ENCODE measurements around the gene SFT2D1. TPM values are rescaled to one million over a fixed set of nuclear protein-coding genes. Genes with fewer than 3 reads are reported as not detected.
A peak's percentile ranks its signal among the peaks of the same experiment; 100 is the strongest.

The SFT2D1 gene
- polyA plus RNA-seq, 3 donors = 48.1 to 166 (median 140) TPM

GRCh38 chr6:166333172-166333995, 9.0 kb downstream of the SFT2D1 start:
- intact Hi-C loops (cut with micrococcal nuclease) = no loop called here
- Mint-ChIP-seq H3K36me3 (peaks cover 42 to 48% of the 10 kb centered on the region in 2 donors), H3K27ac (peak overlapping the region; percentile 46 to 87 (median 68)), H3K4me1 (peaks cover 33% of the 10 kb centered on the region), H3K4me3 (no peak overlapping the region), H3K27me3 (ENCODE audit: low read depth in 3 of 3) (no peaks in the 10 kb centered on the region), H3K9me3 (no peaks in the 10 kb centered on the region)
- Histone ChIP-seq H3K9me3 (replicated peaks in 1 of 2; ENCODE audit: control insufficient read depth in 1 of 2, insufficient read depth in 1 of 2, low read length in 2 of 2) (no peaks in the 10 kb centered on the region), H3K79me2 (ENCODE audit: insufficient read depth, low read length) (peaks cover 92% of the 10 kb centered on the region), H3K36me3 (replicated peaks in 1 of 2; ENCODE audit: control insufficient read depth in 1 of 2, insufficient read depth in 2 of 2, low read length in 2 of 2) (peaks cover 33 to 60% of the 10 kb centered on the region in 2 donors), H3K27ac (ENCODE audit: low read depth in 1 of 2, low read length in 2 of 2) (peak overlapping the region; percentile 18 to 31), H3K4me2 (replicated peaks; ENCODE audit: extremely low read depth, low read length, poor library complexity, severe bottlenecking) (peak overlapping the region; percentile 41), H3K4me1 (ENCODE audit: control insufficient read depth in 1 of 2, insufficient read depth in 2 of 2, low read length in 2 of 2) (peaks cover 16 to 18% of the 10 kb centered on the region in 2 donors), H3K4me3 (replicated peaks in 1 of 3; ENCODE audit: low read depth in 2 of 3, low read length in 3 of 3) (no peak overlapping the region), H3K9ac (ENCODE audit: insufficient read depth, low read length, poor library complexity, severe bottlenecking) (peak overlapping the region; percentile 15), H4K20me1 (ENCODE audit: insufficient read depth, low read length) (peaks cover 100% of the 10 kb centered on the region), H3K27me3 (ENCODE audit: control insufficient read depth in 2 of 2, insufficient read depth in 2 of 2, low read length in 2 of 2) (no peaks in the 10 kb centered on the region), H2AFZ (ENCODE audit: insufficient read depth, low read depth, low read length, poor library complexity, severe bottlenecking) (no peak overlapping the region)
- 77% methylated on average over 20 of the region's 23 CpGs for WGBS (ENCODE audit: insufficient coverage)
- peak in 2 of 3 donors; percentile 12 to 21 for DNase-seq
- TF ChIP-seq CTCF (IDR thresholded peaks at IDR 0.05) = no peak

GRCh38 chr6:166331503-166332415, 10.6 kb downstream of the SFT2D1 start:
- Histone ChIP-seq H2AFZ (ENCODE audit: insufficient read depth, low read depth, low read length, poor library complexity, severe bottlenecking) (no peak overlapping the region), H3K79me2 (ENCODE audit: insufficient read depth, low read length) (peaks cover 76% of the 10 kb centered on the region), H3K9me3 (replicated peaks in 1 of 2; ENCODE audit: control insufficient read depth in 1 of 2, insufficient read depth in 1 of 2, low read length in 2 of 2) (no peaks in the 10 kb centered on the region), H3K9ac (ENCODE audit: insufficient read depth, low read length, poor library complexity, severe bottlenecking) (no peak overlapping the region), H3K27me3 (ENCODE audit: control insufficient read depth in 2 of 2, insufficient read depth in 2 of 2, low read length in 2 of 2) (no peaks in the 10 kb centered on the region), H3K4me2 (replicated peaks; ENCODE audit: extremely low read depth, low read length, poor library complexity, severe bottlenecking) (no peak overlapping the region), H3K4me1 (ENCODE audit: control insufficient read depth in 1 of 2, insufficient read depth in 2 of 2, low read length in 2 of 2) (peaks cover 16 to 18% of the 10 kb centered on the region in 2 donors), H3K4me3 (replicated peaks in 1 of 3; ENCODE audit: low read depth in 2 of 3, low read length in 3 of 3) (no peak overlapping the region), H3K36me3 (replicated peaks in 1 of 2; ENCODE audit: control insufficient read depth in 1 of 2, insufficient read depth in 2 of 2, low read length in 2 of 2) (peaks cover 23 to 59% of the 10 kb centered on the region in 2 donors), H3K27ac (ENCODE audit: low read depth in 1 of 2, low read length in 2 of 2) (no peak overlapping the region), H4K20me1 (ENCODE audit: insufficient read depth, low read length) (peaks cover 94% of the 10 kb centered on the region)
- Mint-ChIP-seq H3K27ac (peak overlapping the region in 2 of 7 donors; percentile 19 to 87), H3K4me3 (no peak overlapping the region), H3K9me3 (no peaks in the 10 kb centered on the region), H3K27me3 (ENCODE audit: low read depth in 3 of 3) (no peaks in the 10 kb centered on the region), H3K4me1 (peaks cover 33% of the 10 kb centered on the region), H3K36me3 (peaks cover 46 to 54% of the 10 kb centered on the region in 2 donors)
- no peak for TF ChIP-seq CTCF (IDR thresholded peaks at IDR 0.05)
- intact Hi-C loops (cut with micrococcal nuclease) = no loop called here
- no peak for DNase-seq
- 100% methylated on average over 2 of the region's 13 CpGs for WGBS (ENCODE audit: insufficient coverage)

All from CD14-positive monocyte (primary cell).